Measurements from ENCODE around the gene LAPTM4A. TPM values are rescaled to one million over a fixed set of nuclear protein-coding genes. Genes with fewer than 3 reads are reported as not detected.

Gene LAPTM4A
- total and polyA plus RNA-seq, 2 donors from 2014 or later, result 330 to 365 TPM

DNA sequence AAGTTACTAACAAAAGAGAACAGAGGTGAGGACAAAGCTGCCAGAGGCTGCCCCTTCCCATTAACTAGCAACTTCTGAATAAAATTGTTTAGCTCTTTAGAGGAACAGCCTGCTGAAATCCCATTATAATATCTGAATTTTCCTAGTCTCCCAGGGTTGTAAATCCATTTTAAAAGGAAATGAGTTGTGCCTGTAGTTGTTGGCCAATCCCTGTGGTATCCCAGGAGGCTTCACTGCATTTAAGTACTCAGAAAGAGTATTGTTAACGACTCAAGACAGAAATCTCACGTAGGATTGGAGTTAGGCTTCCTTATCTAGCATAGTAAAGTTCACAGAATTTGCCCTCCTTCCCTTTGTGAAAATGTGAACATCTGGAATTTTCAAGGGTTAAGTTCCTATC lies 8.9 kb downstream of the LAPTM4A start:
- FAIRE-seq (no peak), DNase-seq (no peak)
- Histone ChIP-seq H3K4me1 (ENCODE audit: control insufficient read depth in 2 of 3, insufficient read depth in 2 of 3, low read depth in 1 of 3, low read length in 3 of 3) (peaks cover 0 to 4% (median 0%) of the 10 kb centered on the region in 3 donors), H3K9me3 (ENCODE audit: control insufficient read depth in 2 of 3, insufficient read depth in 1 of 3, low read length in 3 of 3) (no peaks in the 10 kb centered on the region), H3K27ac (ENCODE audit: low read depth in 2 of 2, low read length in 2 of 2) (no peak overlapping the region), H3K4me3 (ENCODE audit: low read length in 3 of 3) (no peak overlapping the region), H3K9ac (ENCODE audit: low read length in 3 of 3) (no peak overlapping the region), H3K36me3 (ENCODE audit: control insufficient read depth in 2 of 3, insufficient read depth in 3 of 3, low read length in 3 of 3) (peaks cover 3 to 17% (median 15%) of the 10 kb centered on the region in 3 donors), H3K27me3 (ENCODE audit: control insufficient read depth, insufficient read depth, low read length) (no peaks in the 10 kb centered on the region)
- intact Hi-C loops (cut with DNase I), result no loop called here
- TF ChIP-seq, protein P1, sequence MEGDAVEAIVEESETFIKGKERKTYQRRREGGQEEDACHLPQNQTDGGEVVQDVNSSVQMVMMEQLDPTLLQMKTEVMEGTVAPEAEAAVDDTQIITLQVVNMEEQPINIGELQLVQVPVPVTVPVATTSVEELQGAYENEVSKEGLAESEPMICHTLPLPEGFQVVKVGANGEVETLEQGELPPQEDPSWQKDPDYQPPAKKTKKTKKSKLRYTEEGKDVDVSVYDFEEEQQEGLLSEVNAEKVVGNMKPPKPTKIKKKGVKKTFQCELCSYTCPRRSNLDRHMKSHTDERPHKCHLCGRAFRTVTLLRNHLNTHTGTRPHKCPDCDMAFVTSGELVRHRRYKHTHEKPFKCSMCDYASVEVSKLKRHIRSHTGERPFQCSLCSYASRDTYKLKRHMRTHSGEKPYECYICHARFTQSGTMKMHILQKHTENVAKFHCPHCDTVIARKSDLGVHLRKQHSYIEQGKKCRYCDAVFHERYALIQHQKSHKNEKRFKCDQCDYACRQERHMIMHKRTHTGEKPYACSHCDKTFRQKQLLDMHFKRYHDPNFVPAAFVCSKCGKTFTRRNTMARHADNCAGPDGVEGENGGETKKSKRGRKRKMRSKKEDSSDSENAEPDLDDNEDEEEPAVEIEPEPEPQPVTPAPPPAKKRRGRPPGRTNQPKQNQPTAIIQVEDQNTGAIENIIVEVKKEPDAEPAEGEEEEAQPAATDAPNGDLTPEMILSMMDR (IDR thresholded peaks at IDR 0.05; ENCODE audit: borderline replicate concordance, extremely low read depth, insufficient read depth), result no peak

DNA sequence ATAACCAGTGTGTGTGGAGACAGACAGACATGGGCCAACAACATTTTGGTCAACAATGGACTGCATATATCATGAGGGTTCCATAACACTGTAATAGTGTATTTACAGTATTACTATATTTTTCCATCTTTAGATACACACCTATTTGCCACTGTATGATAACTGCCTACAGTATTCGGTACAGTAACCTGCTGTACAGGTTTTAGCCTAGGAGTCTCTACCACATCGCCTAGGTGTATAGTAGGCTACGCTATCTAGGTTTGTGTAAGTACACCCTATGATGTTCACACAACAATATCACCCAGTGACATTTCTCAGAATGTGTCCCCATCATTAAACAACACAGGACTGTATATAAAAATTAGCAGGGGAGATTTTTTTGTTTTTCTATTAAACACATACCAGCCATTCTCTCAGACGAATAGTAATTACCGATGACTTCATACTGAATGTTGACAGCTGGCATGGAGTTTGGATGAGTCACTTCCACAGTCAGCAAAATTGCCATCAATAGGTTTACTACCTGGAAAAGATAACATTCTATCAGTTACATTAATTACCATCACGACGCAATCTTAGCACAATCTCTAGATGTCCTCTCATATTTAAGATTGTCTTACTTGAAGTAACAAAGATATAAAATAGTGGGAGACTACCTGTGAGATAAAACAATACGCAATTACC lies 10.8 kb downstream of the LAPTM4A start:
- TF ChIP-seq, protein P1 (IDR thresholded peaks at IDR 0.05; ENCODE audit: borderline replicate concordance, extremely low read depth, insufficient read depth), result no peak
- Histone ChIP-seq H3K27me3 (ENCODE audit: control insufficient read depth, insufficient read depth, low read length) (no peaks in the 10 kb centered on the region), H3K9ac (ENCODE audit: low read length in 3 of 3) (no peak overlapping the region), H3K4me1 (ENCODE audit: control insufficient read depth in 2 of 3, insufficient read depth in 2 of 3, low read depth in 1 of 3, low read length in 3 of 3) (peaks cover 0 to 4% (median 0%) of the 10 kb centered on the region in 3 donors), H3K36me3 (ENCODE audit: control insufficient read depth in 2 of 3, insufficient read depth in 3 of 3, low read length in 3 of 3) (peaks cover 6 to 30% (median 20%) of the 10 kb centered on the region in 3 donors), H3K9me3 (ENCODE audit: control insufficient read depth in 2 of 3, insufficient read depth in 1 of 3, low read length in 3 of 3) (no peaks in the 10 kb centered on the region), H3K4me3 (ENCODE audit: low read length in 3 of 3) (no peak overlapping the region), H3K27ac (ENCODE audit: low read depth in 2 of 2, low read length in 2 of 2) (no peak overlapping the region)
- intact Hi-C loops (cut with DNase I), result no loop called here
- FAIRE-seq, result no peak
- DNase-seq, result no peak

DNA sequence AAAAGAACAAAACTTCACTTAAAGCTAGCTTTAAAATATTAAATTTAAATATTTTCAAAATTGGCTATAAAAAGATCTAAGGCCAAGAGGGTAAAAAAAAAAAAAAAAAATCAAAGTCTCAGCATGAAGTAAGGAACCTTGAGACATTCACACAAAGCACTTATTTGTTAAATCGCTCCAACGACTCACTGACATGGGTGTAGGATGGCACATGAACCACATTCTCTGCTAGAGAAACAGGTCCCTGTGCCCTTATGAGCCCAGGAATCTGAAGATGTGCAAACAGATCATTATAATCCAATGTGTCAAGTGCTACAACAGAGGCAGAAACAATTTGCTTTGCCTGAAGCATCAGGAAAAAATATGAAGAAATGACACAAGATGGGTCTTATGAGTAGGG lies 13.8 kb downstream of the LAPTM4A start:
- DNase-seq (no peak), FAIRE-seq (no peak)
- H3K9me3 ChIP-seq (ENCODE audit: control insufficient read depth in 2 of 3, insufficient read depth in 1 of 3, low read length in 3 of 3), result no peaks in the 10 kb centered on the region
- no peak overlapping the region for H3K27ac ChIP-seq (ENCODE audit: low read depth in 2 of 2, low read length in 2 of 2)
- TF ChIP-seq, protein P1 (IDR thresholded peaks at IDR 0.05; ENCODE audit: borderline replicate concordance, extremely low read depth, insufficient read depth), result no peak
- H3K4me1 ChIP-seq (ENCODE audit: control insufficient read depth in 2 of 3, insufficient read depth in 2 of 3, low read depth in 1 of 3, low read length in 3 of 3), result peaks cover 0 to 4% (median 0%) of the 10 kb centered on the region in 3 donors
- peaks cover 9 to 57% (median 38%) of the 10 kb centered on the region in 3 donors for H3K36me3 ChIP-seq (ENCODE audit: control insufficient read depth in 2 of 3, insufficient read depth in 3 of 3, low read length in 3 of 3)
- no peaks in the 10 kb centered on the region for H3K27me3 ChIP-seq (ENCODE audit: control insufficient read depth, insufficient read depth, low read length)
- intact Hi-C loops (cut with DNase I), result no loop called here
- H3K4me3 ChIP-seq (ENCODE audit: low read length in 3 of 3), result no peak overlapping the region
- no peak overlapping the region for H3K9ac ChIP-seq (ENCODE audit: low read length in 3 of 3)
